GM12878 (cell line): ENCODE data around the gene ABL2. TPM values are rescaled to one million over a fixed set of nuclear protein-coding genes. Genes with fewer than 3 reads are reported as not detected.

Experiments used
- ATAC-seq: fragments of 200-7000 bp; cut with Tn5 transposase; 3 replicates; pipeline ENCODE4 v1.9.1; 2020; ENCODE audit warnings: mild to moderate bottlenecking, moderate library complexity
- BruUV-seq: library from RNA; stranded (reverse); fragments of 400-500 nt; replicated peaks from 2 replicates; lab custom pipeline; 2021; lab: Mats Ljungman, UMichigan
- CTCF ChIA-PET: fragments of 300-600 bp; sonication (Branson Sonifier 250); formaldehyde crosslinking; extraction: SDS; loops from one replicate; lab custom pipeline; 2021; ENCODE audit warnings: inconsistent platforms; lab: Yijun Ruan, JAX
- POLR2A ChIA-PET: fragments of 350-600 bp; formaldehyde crosslinking; extraction: SDS; loops from one replicate; lab custom pipeline; 2021; ENCODE audit warnings: inconsistent platforms; lab: Charles Lee
- RAD21 ChIA-PET: fragments of 300-600 bp; sonication (Branson Sonifier 250); formaldehyde crosslinking; loops from one replicate; lab custom pipeline; 2023; ENCODE audit warnings: antibody characterized with exemption; ENCODE audit not compliant: unreplicated experiment; lab: Charles Lee
- SMC1A ChIA-PET: fragments of 300-600 bp; sonication (Branson Sonifier 250); formaldehyde crosslinking; loops from one replicate; lab custom pipeline; 2023; ENCODE audit not compliant: unreplicated experiment, uncharacterized antibody; lab: Charles Lee
- DNase-seq: peaks from one replicate; pipeline ENCODE4 v3.0.0-alpha.2; 2011; ENCODE audit warnings: low read depth, low spot score
- FAIRE-seq: peaks from 3 replicates; lab custom pipeline; 2011; peaks lifted over from hg19 to GRCh38; lab: Jason Lieb, UNC
- H2AFZ ChIP-seq: 2 replicates; pipeline ENCODE4 v1.6.0; 2011; ENCODE audit warnings: low read depth, low read length, control low read depth; ENCODE audit not compliant: control insufficient read depth
- H3K27ac ChIP-seq: 2 replicates; pipeline ENCODE4 v1.5.1; 2011; ENCODE audit warnings: control low read depth; ENCODE audit not compliant: control insufficient read depth, insufficient read depth
- H3K27me3 ChIP-seq, 2 experiments: replicated peaks in 1 of 2; 2 replicates each; pipeline versions ENCODE4 v1.6.0 to v1.6.1; 2011; ENCODE audit warnings: low read length in 1 of 2; ENCODE audit not compliant: control insufficient read depth in 2 of 2, insufficient read depth in 2 of 2
- H3K36me3 ChIP-seq, 2 experiments: 2 replicates each; pipeline ENCODE4 v1.5.1; 2011; ENCODE audit warnings: low read length in 1 of 2; ENCODE audit not compliant: control insufficient read depth in 2 of 2, insufficient read depth in 2 of 2
- H3K4me1 ChIP-seq: 2 replicates; pipeline ENCODE4 v1.6.1; 2011; ENCODE audit warnings: mild to moderate bottlenecking, low read length, moderate library complexity, mixed read lengths; ENCODE audit not compliant: control insufficient read depth, insufficient read depth
- H3K4me2 ChIP-seq: 2 replicates; pipeline ENCODE4 v1.6.0; 2011; ENCODE audit warnings: control low read depth; ENCODE audit not compliant: control insufficient read depth, insufficient read depth
- H3K4me3 ChIP-seq: fragments of 200-600 bp; sonication (generic); 2 replicates; pipeline ENCODE4 v1.5.1; 2016
- H3K79me2 ChIP-seq: 2 replicates; pipeline ENCODE4 v1.6.0; 2011; ENCODE audit warnings: low read length; ENCODE audit not compliant: control insufficient read depth, insufficient read depth
- H3K9ac ChIP-seq: 2 replicates; pipeline ENCODE4 v1.8.0; 2011; ENCODE audit warnings: low read length, control low read depth, mixed read lengths; ENCODE audit not compliant: control insufficient read depth, insufficient read depth
- H3K9me3 ChIP-seq: replicated peaks from 3 replicates; pipeline ENCODE4 v1.5.1; 2011; ENCODE audit warnings: mild to moderate bottlenecking, low read length; ENCODE audit not compliant: control insufficient read depth, insufficient read depth
- H4K20me1 ChIP-seq: 2 replicates; pipeline ENCODE4 v1.6.0; 2011; ENCODE audit not compliant: control insufficient read depth, insufficient read depth
- ATF2 ChIP-seq: IDR thresholded peaks from 2 replicates; pipeline ENCODE4 v1.6.1; 2012; ENCODE audit warnings: low read length, inconsistent platforms
- DPF2 ChIP-seq: fragments of 450-650 bp; IDR thresholded peaks from 2 replicates; pipeline ENCODE4 v1.6.1; 2017; ENCODE audit warnings: mild to moderate bottlenecking
- EGR1 ChIP-seq, 2 experiments: IDR thresholded peaks; 1 replicate in 1 of 2; 2 replicates in 1 of 2; pipeline ENCODE4 v1.6.1; 2011 to 2012; ENCODE audit warnings: low read depth in 2 of 2, low read length in 2 of 2, borderline replicate concordance in 1 of 2, mild to moderate bottlenecking in 1 of 2, moderate library complexity in 1 of 2
- SIX5 ChIP-seq: IDR thresholded peaks from 2 replicates; pipeline ENCODE4 v1.6.1; 2011; ENCODE audit warnings: mild to moderate bottlenecking, low read depth, low read length, moderate library complexity; ENCODE audit not compliant: severe bottlenecking
- WGBS: methylation state at CpG from one replicate; pipeline ENCODE4 v1.1.6; 2016; ENCODE audit warnings: low lambda C conversion rate; ENCODE audit not compliant: insufficient replicate concordance, insufficient coverage; ENCODE audit errors: missing lambda C conversion rate; 5-methylcytosine and 5-hydroxymethylcytosine counted together
- in situ Hi-C: fragments of 300-500 bp; cut with MboI; formaldehyde crosslinking; loops from 9 replicates; pipeline ENCODE4 v1.14.3; 2018; ENCODE audit warnings: mixed read lengths
- intact Hi-C: fragments of 100-400 bp; cut with micrococcal nuclease; formaldehyde crosslinking; loops from one replicate; pipeline ENCODE4 v1.14.2; 2022; ENCODE audit not compliant: unreplicated experiment
- polyA plus RNA-seq, 11 experiments: library from polyadenylated mRNA; depleted of rRNA in 4 of 11; unstranded in 6 of 11; stranded (reverse) in 5 of 11; fragments of >200 nt; fragmentation: Nextera tagmentation in 4 of 11; fragmentation: Illumina TruSeq in 1 of 11; extraction: Ambion mirVana in 4 of 11; extraction: Trizol in 1 of 11; gene quantifications; 1 replicate in 1 of 11; 2 replicates in 10 of 11; pipeline versions ENCODE4 v1.2.1 to v1.2.3, GENCODE V29; 2011 to 2016; ENCODE audit warnings: inconsistent platforms in 2 of 11, missing spikeins in 2 of 11, low read depth in 1 of 11
- total RNA-seq, 4 experiments: library from RNA; depleted of rRNA in 3 of 4; stranded (reverse); fragments of >200 nt in 3 of 4; fragmentation: Illumina TruSeq in 1 of 4; extraction: Trizol in 1 of 4; gene quantifications; 2 replicates each; pipeline versions ENCODE4 v1.2.1 to v1.2.3, GENCODE V29; 2013 to 2021
- TF ChIP-seq, protein P1 (sequence below): fragments of 450-650 bp; formaldehyde crosslinking; IDR thresholded peaks from 2 replicates; pipeline ENCODE4 v1.4.0; 2022; ENCODE audit warnings: mild to moderate bottlenecking, moderate library complexity
- TF ChIP-seq, protein P2 (sequence below): fragments of 450-650 bp; IDR thresholded peaks from 2 replicates; pipeline ENCODE4 v1.6.1; 2018; ENCODE audit warnings: borderline replicate concordance, mild to moderate bottlenecking; ENCODE audit not compliant: partially characterized antibody
- TF ChIP-seq, protein P3 (sequence below): IDR thresholded peaks from 2 replicates; pipeline ENCODE4 v1.6.1; 2012; ENCODE audit warnings: low read depth, low read length, improper control_type of control experiment

The ABL2 gene
- total and polyA plus RNA-seq, 10 of the 15 experiments (the other 5 are each of a cell fraction or from before 2014, with no cell fraction given): 0.57 to 9.4 (median 3.6) TPM

DNA sequence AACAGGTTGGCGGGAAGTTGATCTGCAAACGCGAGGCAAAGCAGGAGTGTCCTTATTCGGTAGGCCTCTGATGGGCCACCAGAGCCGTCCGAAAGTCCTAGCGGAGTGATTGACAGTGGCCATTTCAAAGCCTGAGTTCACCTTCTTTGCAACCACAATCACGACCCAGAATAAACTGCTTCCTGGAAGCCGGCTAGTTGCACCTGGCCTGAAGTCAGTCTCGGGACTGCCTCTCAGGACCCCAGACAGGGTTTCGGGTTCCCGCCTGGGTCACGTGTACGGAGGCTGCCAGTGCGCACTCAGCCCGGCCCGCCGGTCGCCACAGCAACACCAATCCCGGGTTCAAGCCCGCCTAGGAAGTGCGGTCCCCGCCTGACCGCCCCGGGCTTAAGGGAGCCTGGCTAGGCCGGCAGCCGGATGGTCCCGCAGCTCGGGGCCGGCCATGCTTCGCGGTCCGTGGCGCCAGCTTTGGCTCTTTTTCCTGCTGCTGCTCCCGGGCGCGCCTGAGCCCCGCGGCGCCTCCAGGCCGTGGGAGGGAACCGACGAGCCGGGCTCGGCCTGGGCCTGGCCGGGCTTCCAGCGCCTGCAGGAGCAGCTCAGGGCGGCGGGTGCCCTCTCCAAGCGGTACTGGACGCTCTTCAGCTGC is 147.7 kb downstream of the ABL2 start, which contains the start of gene TOR3A (continued):
- TF ChIP-seq, protein P1, sequence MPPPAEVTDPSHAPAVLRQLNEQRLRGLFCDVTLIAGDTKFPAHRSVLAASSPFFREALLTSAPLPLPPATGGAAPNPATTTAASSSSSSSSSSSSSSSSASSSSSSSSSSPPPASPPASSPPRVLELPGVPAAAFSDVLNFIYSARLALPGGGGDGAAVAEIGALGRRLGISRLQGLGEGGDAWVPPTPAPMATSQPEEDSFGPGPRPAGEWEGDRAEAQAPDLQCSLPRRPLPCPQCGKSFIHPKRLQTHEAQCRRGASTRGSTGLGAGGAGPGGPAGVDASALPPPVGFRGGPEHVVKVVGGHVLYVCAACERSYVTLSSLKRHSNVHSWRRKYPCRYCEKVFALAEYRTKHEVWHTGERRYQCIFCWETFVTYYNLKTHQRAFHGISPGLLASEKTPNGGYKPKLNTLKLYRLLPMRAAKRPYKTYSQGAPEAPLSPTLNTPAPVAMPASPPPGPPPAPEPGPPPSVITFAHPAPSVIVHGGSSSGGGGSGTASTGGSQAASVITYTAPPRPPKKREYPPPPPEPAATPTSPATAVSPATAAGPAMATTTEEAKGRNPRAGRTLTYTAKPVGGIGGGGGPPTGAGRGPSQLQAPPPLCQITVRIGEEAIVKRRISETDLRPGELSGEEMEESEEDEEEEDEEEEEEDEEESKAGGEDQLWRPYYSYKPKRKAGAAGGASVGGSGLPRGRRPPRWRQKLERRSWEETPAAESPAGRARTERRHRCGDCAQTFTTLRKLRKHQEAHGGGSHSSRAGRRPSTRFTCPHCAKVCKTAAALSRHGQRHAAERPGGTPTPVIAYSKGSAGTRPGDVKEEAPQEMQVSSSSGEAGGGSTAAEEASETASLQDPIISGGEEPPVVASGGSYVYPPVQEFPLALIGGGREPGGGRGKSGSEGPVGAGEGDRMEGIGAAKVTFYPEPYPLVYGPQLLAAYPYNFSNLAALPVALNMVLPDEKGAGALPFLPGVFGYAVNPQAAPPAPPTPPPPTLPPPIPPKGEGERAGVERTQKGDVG (CRISPR knock-in tag): no peak
- no peak for TF ChIP-seq EGR1 (IDR thresholded peaks at IDR 0.05; ENCODE audit: borderline replicate concordance in 1 of 2, low read depth in 2 of 2, low read length in 2 of 2)

DNA sequence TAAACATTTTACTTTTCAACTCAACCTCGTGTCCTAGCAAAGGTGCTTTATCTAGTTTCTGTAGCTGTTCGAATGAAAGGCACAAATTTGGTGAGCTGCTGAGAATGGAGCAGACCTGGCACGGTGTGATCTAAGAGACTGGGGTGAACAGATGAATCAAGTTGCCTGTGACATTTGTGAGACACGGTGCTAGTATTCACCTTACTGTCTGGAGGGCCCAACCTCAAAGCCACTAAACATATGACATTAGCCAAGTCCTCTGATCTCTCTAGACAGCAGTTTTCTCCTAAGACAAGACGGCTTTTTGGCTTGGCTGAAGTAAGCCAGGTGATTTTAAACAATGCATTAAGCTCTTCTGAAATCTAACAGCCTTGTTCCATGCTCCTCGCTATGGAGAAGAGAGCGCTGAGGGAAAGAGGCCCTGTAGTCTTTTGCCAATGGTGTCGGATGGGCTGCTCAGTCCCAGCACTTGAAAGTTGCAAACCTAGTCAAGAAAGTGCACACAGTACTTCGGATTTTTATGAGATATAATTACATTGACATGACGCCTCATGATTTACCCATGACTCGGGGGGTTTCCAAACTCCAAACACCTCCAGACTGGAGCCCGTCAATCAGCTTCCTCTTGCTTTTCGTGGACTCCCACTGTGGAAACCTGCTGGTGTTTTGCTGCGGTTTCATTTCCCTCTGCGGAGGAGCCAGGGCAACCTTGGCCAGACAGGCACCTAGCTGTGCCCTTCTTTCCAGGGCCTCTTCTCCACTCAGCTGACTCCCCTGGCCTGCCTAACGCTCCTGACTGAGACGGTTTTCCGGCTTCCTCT is 148.4 kb downstream of the ABL2 start:
- ATAC-seq: no peak; the same call in 2 of the 3 replicates
- TF ChIP-seq, protein P2, sequence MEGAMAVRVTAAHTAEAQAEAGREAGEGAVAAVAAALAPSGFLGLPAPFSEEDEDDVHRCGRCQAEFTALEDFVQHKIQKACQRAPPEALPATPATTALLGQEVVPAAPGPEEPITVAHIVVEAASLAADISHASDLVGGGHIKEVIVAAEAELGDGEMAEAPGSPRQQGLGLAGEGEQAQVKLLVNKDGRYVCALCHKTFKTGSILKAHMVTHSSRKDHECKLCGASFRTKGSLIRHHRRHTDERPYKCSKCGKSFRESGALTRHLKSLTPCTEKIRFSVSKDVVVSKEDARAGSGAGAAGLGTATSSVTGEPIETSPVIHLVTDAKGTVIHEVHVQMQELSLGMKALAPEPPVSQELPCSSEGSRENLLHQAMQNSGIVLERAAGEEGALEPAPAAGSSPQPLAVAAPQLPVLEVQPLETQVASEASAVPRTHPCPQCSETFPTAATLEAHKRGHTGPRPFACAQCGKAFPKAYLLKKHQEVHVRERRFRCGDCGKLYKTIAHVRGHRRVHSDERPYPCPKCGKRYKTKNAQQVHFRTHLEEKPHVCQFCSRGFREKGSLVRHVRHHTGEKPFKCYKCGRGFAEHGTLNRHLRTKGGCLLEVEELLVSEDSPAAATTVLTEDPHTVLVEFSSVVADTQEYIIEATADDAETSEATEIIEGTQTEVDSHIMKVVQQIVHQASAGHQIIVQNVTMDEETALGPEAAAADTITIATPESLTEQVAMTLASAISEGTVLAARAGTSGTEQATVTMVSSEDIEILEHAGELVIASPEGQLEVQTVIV: no peak
- TF ChIP-seq, protein P3, sequence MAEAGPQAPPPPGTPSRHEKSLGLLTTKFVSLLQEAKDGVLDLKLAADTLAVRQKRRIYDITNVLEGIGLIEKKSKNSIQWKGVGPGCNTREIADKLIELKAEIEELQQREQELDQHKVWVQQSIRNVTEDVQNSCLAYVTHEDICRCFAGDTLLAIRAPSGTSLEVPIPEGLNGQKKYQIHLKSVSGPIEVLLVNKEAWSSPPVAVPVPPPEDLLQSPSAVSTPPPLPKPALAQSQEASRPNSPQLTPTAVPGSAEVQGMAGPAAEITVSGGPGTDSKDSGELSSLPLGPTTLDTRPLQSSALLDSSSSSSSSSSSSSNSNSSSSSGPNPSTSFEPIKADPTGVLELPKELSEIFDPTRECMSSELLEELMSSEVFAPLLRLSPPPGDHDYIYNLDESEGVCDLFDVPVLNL: no peak
- TF ChIP-seq ATF2: 0 out of 2 replicates have a peak, but pooled peaks have one; percentile 62
- TF ChIP-seq SIX5: no peak
- no peak for TF ChIP-seq DPF2

More for the DNA sequence above, 148.4 kb downstream of the ABL2 start:
- POLR2A ChIA-PET: interaction anchor here (0.7 to 2.2 kb wide), 5 partner anchors 38 to 284 kb away, joined by 3 to 9 read pairs (median 3); partner anchors contain the start of gene SOAT1
- FAIRE-seq (no peak), DNase-seq (no peak)
- Histone ChIP-seq H3K27ac (peak overlapping the region; percentile 96), H3K9ac (peak overlapping the region; percentile 92), H3K4me3 (peak overlapping the region; percentile 95), H3K79me2 (peaks cover 39% of the 10 kb centered on the region), H3K9me3 (no peaks in the 10 kb centered on the region), H3K4me1 (peaks cover 16% of the 10 kb centered on the region), H3K27me3 (no peaks in the 10 kb centered on the region), H3K4me2 (peak overlapping the region; percentile 99), H3K36me3 (peaks cover 0 to 4% of the 10 kb centered on the region in 2 experiments; a peak in 3 of 4 replicates), H4K20me1 (no peaks in the 10 kb centered on the region), H2AFZ (peak overlapping the region; percentile 88)
- RAD21 ChIA-PET: interaction anchor here (0.6 to 8.3 kb wide), 12 partner anchors 34 to 988 kb away, joined by 3 to 61 read pairs (median 4); no protein-coding TSS in a partner anchor
- CTCF ChIA-PET: interaction anchor here (0.6 to 5.4 kb wide), 14 partner anchors 40 to 733 kb away, joined by 3 to 80 read pairs (median 5); partner anchors contain the start of genes AXDND1 and SOAT1
- SMC1A ChIA-PET: interaction anchor here (0.7 to 5.9 kb wide), 20 partner anchors 10 to 519 kb away, joined by 3 to 35 read pairs (median 4); partner anchors contain the start of genes AXDND1 and SOAT1
- in situ Hi-C loops: loop anchor here (5.0 to 25.0 kb wide), 2 partner anchors 286 to 731 kb away; partner anchors contain the start of gene AXDND1
- intact Hi-C loops: loop anchor here (2.0 to 5.0 kb wide), 2 partner anchors 54 to 114 kb away; partner anchors contain the start of gene FAM20B
- TSS peak; percentile 95 for BruUV-seq
- 7% methylated on average over 18 of the region's 18 CpGs for WGBS
